GM21515 (cell line): ENCODE data around the gene DERL3.

Source experiments
- ATAC-seq: cut with Tn5 transposase; IDR thresholded peaks from one replicate; pipeline ENCODE4 v1.9.1; 2021; ENCODE audit not compliant: unreplicated experiment

The DERL3 gene

DNA sequence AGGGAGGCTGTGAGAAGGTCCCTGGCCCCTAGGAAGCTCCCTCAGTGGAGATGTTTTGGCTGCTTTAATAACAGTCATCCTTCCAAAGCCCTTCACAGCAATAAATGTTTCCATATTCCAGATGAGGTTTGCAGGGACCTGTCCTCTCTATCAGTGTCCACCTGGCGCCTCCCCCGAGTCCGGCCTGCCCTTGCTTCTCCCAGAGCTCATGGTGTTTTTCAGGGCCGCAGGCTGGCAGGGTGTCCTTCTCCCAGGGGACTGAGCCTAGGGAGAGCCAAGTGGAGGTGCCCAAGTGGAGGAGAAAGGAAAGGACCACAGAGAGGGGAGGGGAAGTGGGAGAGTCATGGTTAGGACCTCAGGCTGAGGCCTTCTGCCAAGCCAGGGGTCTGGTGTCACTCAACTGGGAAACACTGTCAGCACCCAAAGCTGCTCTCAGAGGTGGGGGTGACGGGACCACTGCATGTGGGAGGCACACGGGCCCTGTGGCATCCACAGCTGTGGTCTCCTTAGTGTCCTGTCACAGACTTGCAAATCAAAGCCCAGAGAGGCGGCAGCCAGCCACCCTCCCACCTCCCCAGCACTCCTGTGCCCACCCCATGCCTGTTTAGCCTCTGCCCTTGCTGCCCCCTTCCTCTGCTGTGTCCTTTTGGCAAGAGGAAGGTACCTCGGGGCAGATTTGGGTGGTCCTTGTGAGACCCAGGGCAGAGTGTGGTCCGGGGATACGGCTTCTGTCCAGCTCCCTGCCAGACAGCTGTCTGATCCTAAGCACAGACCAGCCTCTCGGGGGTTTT, 6.4 kb downstream of the DERL3 start:
- no peak for ATAC-seq

- no peak for ATAC-seq
Measured at GRCh38 chr22:23831781-23832180, 7.0 kb downstream of the DERL3 start.

GRCh38 chr22:23831261-23831660, 7.5 kb downstream of the DERL3 start:
- ATAC-seq = no peak

GRCh38 chr22:23829845-23830372, 8.9 kb downstream of the DERL3 start:
- ATAC-seq = no peak

DNA sequence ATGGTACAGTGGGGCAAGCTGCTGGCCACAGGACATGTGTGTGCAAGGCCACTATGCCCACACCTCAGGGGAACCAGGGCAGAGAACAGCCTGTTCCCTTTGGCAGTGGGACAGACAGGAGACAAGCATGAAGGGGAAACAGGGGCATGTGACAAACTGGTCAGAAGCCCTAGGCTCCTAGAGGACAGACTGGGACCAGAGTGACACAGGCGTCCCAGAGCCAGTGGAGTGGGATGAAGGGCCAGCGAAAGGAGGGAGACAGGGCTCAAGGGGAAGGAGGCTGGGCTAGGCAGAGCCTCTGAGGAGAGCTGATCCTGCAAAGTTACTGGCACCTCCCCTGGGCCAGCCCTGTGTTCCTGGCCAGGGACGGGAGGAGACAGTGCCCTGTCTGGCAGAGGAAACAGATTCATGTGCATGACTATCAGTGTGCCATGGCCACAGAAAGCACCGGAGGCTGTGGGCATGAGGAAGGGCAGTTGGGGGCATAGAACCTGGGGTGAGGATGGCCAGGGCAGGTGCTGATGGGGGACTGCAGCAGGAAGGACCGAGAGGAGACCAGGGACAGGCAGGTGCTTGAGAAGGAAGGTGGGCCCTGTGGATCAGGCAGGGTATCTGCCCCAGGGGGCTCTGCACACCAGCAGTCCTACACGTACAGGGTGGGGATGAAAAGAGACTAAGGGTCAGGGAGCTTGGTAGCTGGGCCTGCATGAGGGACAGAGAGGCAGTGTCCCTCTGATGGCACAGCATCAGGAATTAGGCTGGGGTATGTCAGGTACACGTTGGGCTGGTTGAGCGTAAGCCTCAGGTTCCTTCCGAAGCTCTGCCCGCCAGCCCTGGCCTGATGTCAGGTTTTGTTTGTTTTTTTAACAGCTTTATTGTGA, 9.8 kb downstream of the DERL3 start:
- no peak for ATAC-seq

DNA sequence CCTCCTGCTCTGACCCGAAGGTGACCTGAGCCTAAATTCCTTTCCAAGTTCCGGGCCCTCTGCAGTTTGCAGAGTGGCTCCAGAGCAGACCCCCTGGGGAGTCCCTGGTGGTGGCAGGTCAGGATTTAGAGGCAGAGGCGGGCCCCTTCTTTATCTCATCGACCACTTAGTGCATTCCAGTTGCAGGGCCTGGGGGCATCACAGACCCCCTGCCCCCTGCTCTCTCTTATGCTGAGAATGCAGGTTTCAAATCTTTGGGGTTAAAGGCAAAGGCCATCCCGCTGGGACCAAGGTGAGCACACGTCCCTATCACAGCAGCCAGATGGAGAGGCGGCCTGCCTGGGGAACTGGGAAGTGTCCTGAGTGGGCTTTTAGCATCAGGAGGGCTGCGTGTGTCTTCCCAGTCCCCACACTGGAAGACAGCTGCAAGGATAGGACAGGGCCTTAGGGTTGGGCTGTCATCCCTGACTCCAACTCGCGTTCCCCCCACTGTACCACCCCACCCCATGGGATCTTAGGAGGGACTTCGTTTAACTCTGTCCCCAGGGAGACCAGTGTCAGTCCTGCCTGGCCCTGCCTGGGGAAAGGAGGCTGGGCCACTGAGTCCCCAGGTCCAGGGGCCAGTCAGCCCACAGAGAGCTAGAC, 11.3 kb downstream of the DERL3 start:
- ATAC-seq = no peak

DNA sequence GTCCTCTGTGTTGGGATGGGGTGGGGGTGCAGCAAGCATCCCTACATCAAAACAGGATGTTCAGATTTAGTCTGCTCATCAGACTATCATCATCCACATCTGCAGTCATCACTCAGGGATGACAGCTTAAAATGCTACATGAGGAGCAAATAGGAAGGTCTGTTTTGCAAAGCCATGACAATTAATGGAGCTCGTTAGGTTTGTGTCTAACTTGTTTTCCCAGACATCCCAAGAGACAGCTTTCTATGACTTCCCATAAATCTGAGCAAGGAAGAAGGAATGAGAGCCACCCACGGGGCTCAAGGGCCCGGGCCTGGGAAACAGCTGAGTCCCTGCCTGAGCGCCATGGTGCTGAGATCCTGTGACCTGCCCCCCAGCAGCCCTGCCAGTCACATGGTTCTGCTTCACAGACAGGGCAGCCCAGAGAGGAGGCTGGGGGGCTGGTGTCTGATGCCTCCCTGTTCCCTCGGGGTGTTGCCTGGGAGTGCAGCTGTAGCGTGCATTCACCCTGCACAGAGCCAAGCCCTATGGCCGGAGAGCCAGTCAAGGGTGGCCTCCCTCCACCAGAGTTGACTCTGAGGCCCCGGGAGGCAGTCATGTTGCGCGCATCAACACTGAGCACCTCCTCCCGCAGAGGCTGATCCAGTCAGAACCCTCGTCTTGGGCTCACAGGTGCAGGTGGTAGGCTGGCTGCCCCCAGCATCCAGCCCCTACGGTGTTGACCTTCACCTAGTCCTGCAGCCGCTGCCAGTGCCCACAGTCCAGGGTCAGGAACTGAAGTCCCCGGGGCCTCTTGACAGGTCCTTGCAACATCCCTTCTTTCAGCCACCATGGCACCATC, 12.1 kb downstream of the DERL3 start:
- no peak for ATAC-seq

DNA sequence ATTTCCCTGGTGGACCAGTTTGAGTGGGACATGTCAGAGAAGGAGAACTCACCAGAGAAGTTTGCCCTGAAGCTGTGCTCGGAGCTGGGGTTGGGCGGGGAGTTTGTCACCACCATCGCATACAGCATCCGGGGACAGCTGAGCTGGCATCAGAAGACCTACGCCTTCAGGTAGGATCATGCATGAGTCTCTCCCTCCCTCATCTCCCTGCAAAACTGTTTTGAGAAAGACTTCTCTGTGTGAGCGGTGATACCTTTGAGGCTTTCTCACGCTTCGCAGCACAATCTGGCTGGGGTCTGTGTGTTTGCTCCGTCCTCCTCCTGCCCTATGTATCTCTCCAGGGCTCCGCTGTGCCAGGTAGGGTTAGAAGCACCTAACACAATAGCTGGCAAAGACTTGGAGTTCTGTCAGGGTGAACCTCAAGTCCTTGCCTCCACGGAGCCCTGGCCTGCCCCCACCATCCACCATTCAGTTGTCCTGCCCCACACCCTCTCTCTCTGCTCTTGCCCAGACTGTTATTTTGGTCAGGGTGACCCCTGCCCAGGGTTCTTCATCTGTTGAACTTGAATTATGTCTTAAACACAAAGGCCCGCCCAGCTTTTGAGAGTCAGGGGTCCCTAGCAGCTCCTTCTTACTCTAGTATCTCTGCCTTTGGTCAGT, 13.4 kb downstream of the DERL3 start:
- no peak for ATAC-seq

- no peak for ATAC-seq
Measured at GRCh38 chr22:23824476-23825245, 14.1 kb downstream of the DERL3 start.

- ATAC-seq = no peak
Measured at GRCh38 chr22:23823331-23823791, 15.4 kb downstream of the DERL3 start.

GRCh38 chr22:23822101-23822671, 16.6 kb downstream of the DERL3 start:
- ATAC-seq = no peak

- no peak for ATAC-seq
Measured at GRCh38 chr22:23820748-23821211, 18.0 kb downstream of the DERL3 start.

- no peak for ATAC-seq
Measured at GRCh38 chr22:23818541-23818940, 20.3 kb downstream of the DERL3 start.

GRCh38 chr22:23817146-23817545, 21.7 kb downstream of the DERL3 start:
- ATAC-seq = no peak

DNA sequence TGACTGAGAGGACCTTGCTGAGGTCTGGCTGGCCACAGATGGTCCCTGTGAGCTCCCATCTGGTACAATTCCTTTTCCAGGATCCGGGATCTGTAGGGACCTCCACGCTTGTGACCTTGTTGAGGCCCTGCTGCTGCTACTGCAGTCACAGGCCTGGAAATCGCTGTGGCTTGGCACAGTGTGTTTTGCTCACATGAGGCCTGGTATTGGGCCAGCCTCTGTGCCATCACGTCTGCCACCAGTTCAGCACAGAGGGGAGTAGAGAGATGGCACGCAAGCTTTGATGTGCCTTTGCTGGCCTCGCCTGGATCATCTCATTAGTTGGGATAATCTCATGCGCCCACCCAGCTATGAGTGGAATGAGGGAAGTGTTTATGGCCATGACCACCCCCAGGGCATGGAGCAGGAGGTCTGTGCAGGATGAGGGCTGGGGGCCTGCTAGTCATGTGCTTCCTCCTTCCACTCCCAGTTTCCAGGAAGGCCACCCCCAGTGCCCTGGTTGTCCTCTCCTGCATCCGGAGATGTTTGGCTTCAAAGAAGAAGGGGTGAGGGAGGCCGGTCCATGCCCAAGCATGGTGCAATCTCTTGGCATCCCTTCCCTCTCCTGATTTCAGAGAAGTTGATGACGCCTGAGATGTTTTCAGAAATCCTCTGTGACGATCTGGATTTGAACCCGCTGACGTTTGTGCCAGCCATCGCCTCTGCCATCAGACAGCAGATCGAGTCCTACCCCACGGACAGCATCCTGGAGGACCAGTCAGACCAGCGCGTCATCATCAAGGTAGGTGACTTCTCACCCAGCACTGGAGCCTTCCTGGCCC, 22.4 kb downstream of the DERL3 start:
- ATAC-seq = no peak

DNA sequence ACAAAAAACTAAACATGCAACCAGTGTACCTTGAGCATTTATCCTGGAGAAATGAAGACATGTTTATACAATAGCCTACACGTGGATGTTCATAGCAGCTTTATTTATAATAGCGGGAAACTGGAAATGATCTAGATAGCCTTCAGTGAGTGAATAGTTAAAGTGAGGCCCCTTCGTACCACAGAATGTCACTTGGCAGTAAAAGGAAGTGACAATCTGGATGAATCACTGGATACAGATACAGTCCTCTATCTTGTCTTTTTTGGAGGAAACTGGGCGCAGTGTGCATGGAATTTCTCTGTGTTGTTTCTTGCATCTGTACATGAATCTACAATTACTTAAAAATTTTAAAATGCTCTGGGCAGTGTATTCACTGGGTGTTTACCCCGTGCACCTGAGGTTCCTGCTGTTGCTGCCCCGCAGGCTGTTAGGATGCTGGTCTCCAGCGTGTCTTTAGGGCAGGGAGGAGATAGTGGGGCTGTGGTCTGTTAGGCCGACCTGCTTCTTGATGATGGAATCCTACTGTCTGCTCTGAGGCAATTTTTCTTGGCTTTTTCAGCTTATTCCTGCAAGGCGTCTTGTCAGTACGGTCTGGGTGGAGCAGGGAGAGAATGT, 23.2 kb downstream of the DERL3 start:
- ATAC-seq = no peak

DNA sequence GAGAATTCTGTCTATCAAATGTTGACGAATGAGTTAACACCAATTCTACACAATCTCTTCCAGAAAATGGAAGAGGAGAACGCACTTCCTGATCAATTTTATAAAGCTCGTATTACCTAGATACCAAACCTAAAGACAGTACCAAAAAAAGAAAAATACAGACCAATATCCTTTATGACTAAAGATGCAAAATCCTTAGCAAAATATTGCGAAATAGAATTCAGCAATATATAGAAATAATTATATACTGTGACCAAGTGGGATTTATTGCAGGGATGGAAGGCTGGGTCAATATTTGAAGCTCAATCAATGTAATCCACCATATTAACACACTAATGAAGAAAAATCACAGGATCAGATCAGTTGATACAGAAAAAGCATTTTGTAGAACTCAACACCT, 26.4 kb downstream of the DERL3 start:
- no peak for ATAC-seq
